ENCODE data around the gene CXCR4.

DNA sequence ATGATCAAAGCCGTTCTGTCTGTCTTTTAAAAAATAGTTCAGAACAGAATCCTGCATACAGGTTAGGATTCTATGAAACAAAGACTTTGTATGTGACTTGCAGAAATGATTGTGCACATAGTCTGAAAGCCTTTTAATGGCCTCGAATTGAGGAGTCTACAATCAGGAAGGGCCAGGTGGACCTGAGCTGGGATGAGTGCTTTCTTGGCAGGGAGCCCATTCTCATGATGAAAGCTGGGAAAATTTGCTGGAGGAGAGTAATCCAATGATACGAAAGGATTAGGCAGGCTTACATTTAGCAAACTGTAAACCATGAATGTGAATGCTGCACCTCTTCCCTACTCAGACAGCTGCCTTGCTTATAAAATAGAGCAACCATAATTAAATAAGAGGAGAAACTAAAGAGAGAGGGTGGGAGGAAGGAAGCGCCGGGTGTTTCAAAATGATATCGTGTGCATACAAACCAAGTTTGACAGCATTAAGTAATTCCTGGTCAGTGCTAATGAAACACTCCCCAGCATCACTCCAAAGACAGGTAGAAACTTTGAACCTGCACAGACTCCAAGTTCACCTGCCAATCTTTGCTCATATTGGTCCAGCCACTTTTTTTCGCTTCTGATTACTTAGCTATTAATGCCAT lies 23.7 kb upstream of the CXCR4 start:
- TF ChIP-seq, protein P1, sequence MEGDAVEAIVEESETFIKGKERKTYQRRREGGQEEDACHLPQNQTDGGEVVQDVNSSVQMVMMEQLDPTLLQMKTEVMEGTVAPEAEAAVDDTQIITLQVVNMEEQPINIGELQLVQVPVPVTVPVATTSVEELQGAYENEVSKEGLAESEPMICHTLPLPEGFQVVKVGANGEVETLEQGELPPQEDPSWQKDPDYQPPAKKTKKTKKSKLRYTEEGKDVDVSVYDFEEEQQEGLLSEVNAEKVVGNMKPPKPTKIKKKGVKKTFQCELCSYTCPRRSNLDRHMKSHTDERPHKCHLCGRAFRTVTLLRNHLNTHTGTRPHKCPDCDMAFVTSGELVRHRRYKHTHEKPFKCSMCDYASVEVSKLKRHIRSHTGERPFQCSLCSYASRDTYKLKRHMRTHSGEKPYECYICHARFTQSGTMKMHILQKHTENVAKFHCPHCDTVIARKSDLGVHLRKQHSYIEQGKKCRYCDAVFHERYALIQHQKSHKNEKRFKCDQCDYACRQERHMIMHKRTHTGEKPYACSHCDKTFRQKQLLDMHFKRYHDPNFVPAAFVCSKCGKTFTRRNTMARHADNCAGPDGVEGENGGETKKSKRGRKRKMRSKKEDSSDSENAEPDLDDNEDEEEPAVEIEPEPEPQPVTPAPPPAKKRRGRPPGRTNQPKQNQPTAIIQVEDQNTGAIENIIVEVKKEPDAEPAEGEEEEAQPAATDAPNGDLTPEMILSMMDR (IDR thresholded peaks at IDR 0.05): no peak
- no peak for TF ChIP-seq POLR2A (IDR thresholded peaks at IDR 0.05)

All from testis (tissue), 2 donors.